Brain pericyte (primary cell): ENCODE results near the gene NPAS1.

Experiments used
- DNase-seq: peaks from one replicate; pipeline ENCODE4 v3.0.0-alpha.2; 2012; ENCODE audit warnings: low read depth, low spot score

NPAS1 gene

GRCh38 chr19:47019431-47020041 is at the start of gene NPAS1:
Gene NPAS1 (plus strand): TSS chr19:47019837. CDS start chr19:47021048, 1,211 bp downstream.
- DNase-seq, result no peak

GRCh38 chr19:46970815-46971214 is 48.8 kb upstream of the NPAS1 start:
- no peak for DNase-seq

- no peak for DNase-seq
These were observed 47.3 kb upstream of the NPAS1 start for GRCh38 chr19:46972311-46972710.

- no peak for DNase-seq
These were observed 45.5 kb upstream of the NPAS1 start for GRCh38 chr19:46974181-46974580.

- no peak for DNase-seq
These were observed 44.4 kb upstream of the NPAS1 start for GRCh38 chr19:46975011-46975924.

GRCh38 chr19:46975925-46976782 is 43.5 kb upstream of the NPAS1 start:
- DNase-seq, result no peak

GRCh38 chr19:46976845-46977320 is 42.8 kb upstream of the NPAS1 start:
- DNase-seq, result no peak

- no peak for DNase-seq
These were observed 42.1 kb upstream of the NPAS1 start for GRCh38 chr19:46977548-46977947.

GRCh38 chr19:46978171-46978869 is 41.3 kb upstream of the NPAS1 start:
- DNase-seq, result no peak

- no peak for DNase-seq
These were observed 40.2 kb upstream of the NPAS1 start for GRCh38 chr19:46979126-46980105.

GRCh38 chr19:46980761-46981160 is 38.9 kb upstream of the NPAS1 start:
- no peak for DNase-seq

GRCh38 chr19:46981286-46981945 is 38.2 kb upstream of the NPAS1 start:
- no peak for DNase-seq

- DNase-seq, result no peak
These were observed 36.5 kb upstream of the NPAS1 start for GRCh38 chr19:46983097-46983496.

GRCh38 chr19:46984077-46985010 is 35.3 kb upstream of the NPAS1 start:
- no peak for DNase-seq

- DNase-seq, result no peak
These were observed 33.9 kb upstream of the NPAS1 start for GRCh38 chr19:46985542-46986415.

- DNase-seq, result no peak
These were observed 30.9 kb upstream of the NPAS1 start for GRCh38 chr19:46988614-46989230.
